SU-DHL-6 (cell line): ENCODE measurements around the gene EFHD1.

Source experiments
- H2AFZ ChIP-seq: fragments of 200-600 bp; sonication (generic); 2 replicates; pipeline ENCODE4 v1.6.1; 2014; ENCODE audit warnings: low read depth, mild to moderate bottlenecking, moderate library complexity, mixed read lengths, antibody characterized with exemption, low read length; ENCODE audit not compliant: severe bottlenecking
- H3F3A ChIP-seq: fragments of 200-600 bp; shearing (Covaris generic); 2 replicates; pipeline ENCODE4 v1.6.0; 2016; ENCODE audit warnings: antibody characterized with exemption, mild to moderate bottlenecking; ENCODE audit not compliant: insufficient read depth
- H3K27ac ChIP-seq: fragments of 200-600 bp; sonication (generic); 2 replicates; pipeline ENCODE4 v1.5.1; 2016; ENCODE audit warnings: low read depth, mild to moderate bottlenecking, low read length, moderate library complexity, mixed read lengths
- H3K27me3 ChIP-seq: fragments of 200-600 bp; sonication (generic), shearing (Covaris generic); 2 replicates; pipeline ENCODE4 v1.6.0; 2014; ENCODE audit warnings: mild to moderate bottlenecking, low read length
- H3K36me3 ChIP-seq: fragments of 200-600 bp; sonication (generic); 2 replicates; pipeline ENCODE4 v1.6.1; 2014; ENCODE audit warnings: mild to moderate bottlenecking, low read length, mixed read lengths
- H3K4me2 ChIP-seq: fragments of 300-600, 200-600 bp; shearing (Covaris generic), sonication (generic); 2 replicates; pipeline ENCODE4 v1.6.0; 2014; ENCODE audit warnings: low read length, low read depth, mild to moderate bottlenecking; ENCODE audit not compliant: poor library complexity, severe bottlenecking
- H3K4me3 ChIP-seq: fragments of 200-600 bp; sonication (generic); 2 replicates; pipeline ENCODE4 v1.5.1; 2014; ENCODE audit warnings: antibody characterized with exemption, low read length, mild to moderate bottlenecking, mixed read lengths; ENCODE audit not compliant: insufficient read depth, poor library complexity, severe bottlenecking
- H3K79me2 ChIP-seq: fragments of 200-600 bp; sonication (generic); 2 replicates; pipeline ENCODE4 v1.6.1; 2014; ENCODE audit warnings: mild to moderate bottlenecking, low read length, moderate library complexity; ENCODE audit not compliant: insufficient read depth
- H3K9ac ChIP-seq: fragments of 200-600 bp; sonication (generic); 2 replicates; pipeline ENCODE4 v1.7.0; 2014; ENCODE audit warnings: mild to moderate bottlenecking, low read length
- H3K9me2 ChIP-seq: fragments of 200-600 bp; sonication (generic); replicated peaks from 2 replicates; pipeline ENCODE4 v1.6.1; 2014; ENCODE audit warnings: low read length; ENCODE audit not compliant: insufficient read depth
- H3K9me3 ChIP-seq: fragments of 200-600 bp; sonication (generic); 2 replicates; pipeline ENCODE4 v1.6.1; 2014; ENCODE audit warnings: low read length, mixed read lengths; ENCODE audit not compliant: insufficient read depth
- H4K20me1 ChIP-seq: fragments of 200-600 bp; sonication (generic); 2 replicates; pipeline ENCODE4 v1.6.1; 2014; ENCODE audit warnings: low read depth, mild to moderate bottlenecking, antibody characterized with exemption, low read length, moderate library complexity, mixed read lengths
- CTCF ChIP-seq: fragments of 200-600 bp; sonication (generic); IDR thresholded peaks from one replicate; pipeline ENCODE4 v1.5.1; 2017; ENCODE audit warnings: antibody characterized with exemption, mild to moderate bottlenecking, low read length, moderate library complexity; ENCODE audit not compliant: insufficient read depth, poor library complexity, severe bottlenecking
- EZH2phosphoT487 ChIP-seq: fragments of 200-600 bp; sonication (generic), shearing (Covaris generic); conservative IDR thresholded peaks from 2 replicates; pipeline ENCODE4 v1.6.1; 2018; ENCODE audit warnings: mild to moderate bottlenecking, antibody characterized with exemption, low read length, moderate library complexity, mixed read lengths

EFHD1 gene

GRCh38 chr2:232696609-232697058, 63.2 kb downstream of the EFHD1 start:
- peak overlapping the region; percentile 72 for H3K4me3 ChIP-seq
- TF ChIP-seq EZH2phosphoT487 (no peak), CTCF (no peak)
- no peaks in the 10 kb centered on the region for H3K9me3 ChIP-seq
- H3F3A ChIP-seq, result peaks cover 7% of the 10 kb centered on the region
- H3K79me2 ChIP-seq, result peaks cover 39% of the 10 kb centered on the region
- H3K4me2 ChIP-seq, result peak overlapping the region; percentile 52
- H4K20me1 ChIP-seq, result no peaks in the 10 kb centered on the region
- H3K9me2 ChIP-seq, result no peaks in the 10 kb centered on the region
- peak overlapping the region; percentile 88 for H2AFZ ChIP-seq
- H3K9ac ChIP-seq, result peak overlapping the region; percentile 85
- H3K36me3 ChIP-seq, result no peaks in the 10 kb centered on the region
- no peaks in the 10 kb centered on the region for H3K27me3 ChIP-seq
- H3K27ac ChIP-seq, result no peak overlapping the region

- H3K4me3 ChIP-seq, result peak within 1 kb of the TSS; percentile 72
- H3K27me3 ChIP-seq, result no peaks in the 10 kb centered on the region
- peaks cover 7% of the 10 kb centered on the region for H3F3A ChIP-seq
- H3K4me2 ChIP-seq, result peak within 1 kb of the TSS; percentile 77
- no peaks in the 10 kb centered on the region for H4K20me1 ChIP-seq
- H3K9ac ChIP-seq, result peak within 1 kb of the TSS; percentile 85
- peaks cover 42% of the 10 kb centered on the region for H3K79me2 ChIP-seq
- peak within 1 kb of the TSS; percentile 88 for H2AFZ ChIP-seq
- peak within 1 kb of the TSS; percentile 31; the same call in 1 of the 2 replicates for H3K27ac ChIP-seq
- no peaks in the 10 kb centered on the region for H3K36me3 ChIP-seq
- no peaks in the 10 kb centered on the region for H3K9me2 ChIP-seq
- no peaks in the 10 kb centered on the region for H3K9me3 ChIP-seq
- TF ChIP-seq EZH2phosphoT487 (no peak), CTCF (no peak)
Measured at GRCh38 chr2:232697059-232697806, 63.8 kb downstream of the EFHD1 start, which contains the start of gene GIGYF2. Gene GIGYF2, plus strand, starts transcription at chr2:232697331. Its CDS starts 37,867 bp downstream, at chr2:232735198.

DNA sequence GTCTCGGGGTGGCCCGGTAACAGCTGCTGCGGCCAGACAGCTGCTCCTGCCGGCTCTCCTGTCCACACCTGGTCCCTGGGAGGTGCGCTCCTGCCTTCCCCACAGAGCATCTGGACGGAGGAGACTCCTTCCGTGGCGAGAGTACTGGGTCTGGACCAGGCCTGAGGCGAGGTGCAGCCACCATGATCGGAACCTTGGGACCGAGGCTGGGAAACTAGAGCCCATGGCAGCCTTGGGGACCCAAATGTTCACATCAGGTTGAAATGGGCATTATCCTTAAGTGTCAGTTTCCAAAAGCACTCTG, 64.4 kb downstream of the EFHD1 start:
- no peaks in the 10 kb centered on the region for H3K27me3 ChIP-seq
- no peaks in the 10 kb centered on the region for H3K36me3 ChIP-seq
- peak overlapping the region; percentile 85 for H3K9ac ChIP-seq
- peak overlapping the region; percentile 76 for H2AFZ ChIP-seq
- no peaks in the 10 kb centered on the region; the same call in 1 of the 2 replicates for H4K20me1 ChIP-seq
- peak overlapping the region; percentile 77 for H3K4me2 ChIP-seq
- peaks cover 46% of the 10 kb centered on the region for H3K79me2 ChIP-seq
- TF ChIP-seq CTCF (no peak), EZH2phosphoT487 (no peak)
- no peaks in the 10 kb centered on the region for H3K9me3 ChIP-seq
- no peaks in the 10 kb centered on the region for H3K9me2 ChIP-seq
- H3K27ac ChIP-seq, result no peak overlapping the region
- peak overlapping the region; percentile 72 for H3K4me3 ChIP-seq
- H3F3A ChIP-seq, result peaks cover 7% of the 10 kb centered on the region
